Testis (tissue), 3 donors: ENCODE measurements around the gene CD1E. TPM values are rescaled to one million over a fixed set of nuclear protein-coding genes. Genes with fewer than 3 reads are reported as not detected.
"Not testable (repeated sequence)": the region's sequence is repeated elsewhere in the genome, so short reads cannot be mapped to it uniquely, and the experiment has no call there.

ENCODE experiments used
- DNase-seq: peaks from one replicate; pipeline ENCODE4 v3.0.0-alpha.2; 2019
- H3K27ac ChIP-seq, 2 donors: fragments of 200-600 bp; sonication (generic); one replicate each; pipeline ENCODE4 v1.5.1; 2019
- H3K27me3 ChIP-seq: fragments of 200-600 bp; sonication (generic); one replicate; pipeline ENCODE4 v1.5.1; 2019
- H3K36me3 ChIP-seq: fragments of 200-600 bp; sonication (generic); one replicate; pipeline ENCODE4 v1.5.1; 2017; ENCODE audit warnings: low read depth; ENCODE audit errors: missing control alignments
- H3K4me1 ChIP-seq: fragments of 200-600 bp; sonication (generic); one replicate; pipeline ENCODE4 v1.5.1; 2019
- H3K4me3 ChIP-seq, 2 donors: fragments of 200-600 bp; sonication (generic); one replicate each; pipeline ENCODE4 v1.5.1; 2017 to 2019
- H3K9me3 ChIP-seq: fragments of 200-600 bp; sonication (generic); one replicate; pipeline ENCODE4 v1.5.1; 2017
- CTCF ChIP-seq, 3 experiments: fragments of 450-650 bp in 2 of 3; fragments of 200-600 bp in 1 of 3; sonication (generic) in 1 of 3; IDR thresholded peaks; one replicate each; pipeline ENCODE4 v1.5.1; 2016 to 2019; ENCODE audit warnings: antibody characterized with exemption in 3 of 3, mild to moderate bottlenecking in 2 of 3, moderate library complexity in 1 of 3
- POLR2A ChIP-seq: fragments of 450-650 bp; IDR thresholded peaks from one replicate; pipeline ENCODE4 v1.6.1; 2017; ENCODE audit warnings: antibody characterized with exemption, mild to moderate bottlenecking, moderate library complexity
- WGBS, 2 donors: methylation state at CpG; one replicate each; pipeline ENCODE4 v1.1.5; 2018; 5-methylcytosine and 5-hydroxymethylcytosine counted together
- intact Hi-C: fragments of 100-400 bp; cut with DNase I; formaldehyde crosslinking; loops from one replicate; pipeline ENCODE4 v1.15.1; 2023; ENCODE audit warnings: low total_unique reads
- polyA plus RNA-seq: library from polyadenylated mRNA; stranded (reverse); fragments of 350-450 nt; fragmentation: Illumina TruSeq; extraction: RNeasy Lipid Tissue Mini Kit (QIAGEN cat#74804); gene quantifications from one replicate; pipeline ENCODE4 v1.2.3, GENCODE V29; 2014; ENCODE audit warnings: low read depth, low replicate concordance; ENCODE audit not compliant: insufficient read depth
- total RNA-seq, 2 donors: library from RNA; depleted of rRNA; stranded (reverse); fragments of >200 nt; gene quantifications; one replicate each; pipeline ENCODE4 v1.2.3, GENCODE V29; 2016

The CD1E gene
- total and polyA plus RNA-seq, 3 donors from 2014 or later = 0.16 to 1.8 (median 1.3) TPM

GRCh38 chr1:158334526-158335212, 19.0 kb upstream of the CD1E start:
- no peak for DNase-seq
- Histone ChIP-seq H3K4me1 (no peaks in the 10 kb centered on the region), H3K27me3 (no peaks in the 10 kb centered on the region), H3K36me3 (no peaks in the 10 kb centered on the region), H3K9me3 (no peaks in the 10 kb centered on the region), H3K27ac (no peak overlapping the region), H3K4me3 (no peak overlapping the region)
- TF ChIP-seq CTCF (IDR thresholded peaks at IDR 0.05) (no peak), POLR2A (no peak)
- 51 to 70% methylated on average over 2 of the region's 2 CpGs for WGBS, 2 donors
- intact Hi-C loops = no loop called here

GRCh38 chr1:158335213-158335532, 18.5 kb upstream of the CD1E start:
- Histone ChIP-seq H3K4me3 (no peak overlapping the region), H3K27me3 (no peaks in the 10 kb centered on the region), H3K27ac (no peak overlapping the region), H3K4me1 (no peaks in the 10 kb centered on the region), H3K9me3 (no peaks in the 10 kb centered on the region), H3K36me3 (no peaks in the 10 kb centered on the region)
- intact Hi-C loops = no loop called here
- TF ChIP-seq CTCF (IDR thresholded peaks at IDR 0.05) (no peak), POLR2A (no peak)
- DNase-seq = no peak

- H3K27ac ChIP-seq, H3K4me1 ChIP-seq, intact Hi-C loops, H3K4me3 ChIP-seq, H3K9me3 ChIP-seq, H3K27me3 ChIP-seq, H3K36me3 ChIP-seq, DNase-seq: not testable (repeated sequence)
- 74 to 77% methylated on average over 5 to 7 of the region's 7 CpGs for WGBS, 2 donors
These were observed 17.3 kb upstream of the CD1E start for GRCh38 chr1:158336413-158336812.

- H3K4me3 ChIP-seq = peak overlapping the region in 1 of 2 donors; percentile 20
- H3K4me1 ChIP-seq, H3K9me3 ChIP-seq, intact Hi-C loops, DNase-seq, H3K36me3 ChIP-seq, H3K27ac ChIP-seq, H3K27me3 ChIP-seq: not testable (repeated sequence)
- 80 to 93% methylated on average over 6 to 10 of the region's 24 CpGs for WGBS, 2 donors
These were observed 4.7 kb upstream of the CD1E start for GRCh38 chr1:158348946-158349345.

GRCh38 chr1:158354255-158354654, 561 bp downstream of the CD1E start:
- 76 to 91% methylated on average over 2 of the region's 2 CpGs for WGBS, 2 donors

More at GRCh38 chr1:158354255-158354654, 561 bp downstream of the CD1E start:
- Histone ChIP-seq H3K4me1 (no peaks in the 10 kb centered on the region), H3K27ac (no peak overlapping the region), H3K9me3 (no peaks in the 10 kb centered on the region), H3K4me3 (no peak overlapping the region), H3K27me3 (no peaks in the 10 kb centered on the region), H3K36me3 (no peaks in the 10 kb centered on the region)
- intact Hi-C loops = no loop called here
- no peak for DNase-seq
- no peak for TF ChIP-seq CTCF (IDR thresholded peaks at IDR 0.05)
- no peak for TF ChIP-seq POLR2A
